NB4 (cell line): ENCODE data around the gene TACR1.

Experiments
- CTCF ChIP-seq: IDR thresholded peaks from one replicate; pipeline ENCODE4 v1.5.1; 2012; ENCODE audit warnings: low read depth, low read length
- MYC ChIP-seq: IDR thresholded peaks from 2 replicates; pipeline ENCODE4 v1.6.1; 2011; ENCODE audit warnings: low read depth, low read length
- POLR2A ChIP-seq: IDR thresholded peaks from 2 replicates; pipeline ENCODE4 v1.6.1; 2011; ENCODE audit warnings: mild to moderate bottlenecking; ENCODE audit not compliant: insufficient read length; ENCODE audit errors: extremely low read depth
- TF ChIP-seq, protein P1 (sequence below): IDR thresholded peaks from 2 replicates; pipeline ENCODE4 v1.6.1; 2011; ENCODE audit warnings: low read depth, low read length

DNA sequence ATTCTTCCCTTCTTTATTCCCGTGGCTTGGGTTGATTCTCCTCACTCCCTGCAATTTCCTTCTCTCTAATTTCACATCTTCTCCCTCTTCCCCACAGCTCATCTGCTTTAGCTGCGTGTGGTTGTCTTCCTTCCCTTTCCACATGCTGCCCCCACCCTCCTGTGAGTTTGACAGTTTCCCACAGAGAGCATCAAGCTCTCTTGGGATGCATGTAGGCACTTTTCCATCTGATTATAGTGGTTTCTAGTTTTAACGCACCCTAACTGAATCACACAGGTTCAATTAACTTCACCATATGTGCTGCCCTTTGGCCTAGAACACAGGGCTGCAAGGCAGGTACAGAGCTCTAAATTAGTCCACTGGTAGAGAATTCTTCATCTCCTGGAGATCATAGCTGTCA lies 110.5 kb downstream of the TACR1 start:
- TF ChIP-seq MYC (no peak), POLR2A (no peak), CTCF (no peak)
- TF ChIP-seq, protein P1, sequence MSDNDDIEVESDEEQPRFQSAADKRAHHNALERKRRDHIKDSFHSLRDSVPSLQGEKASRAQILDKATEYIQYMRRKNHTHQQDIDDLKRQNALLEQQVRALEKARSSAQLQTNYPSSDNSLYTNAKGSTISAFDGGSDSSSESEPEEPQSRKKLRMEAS: no peak
